Endodermal cell (in vitro differentiated cells): Measurements from ENCODE around the gene NFATC2. TPM values are rescaled to one million over a fixed set of nuclear protein-coding genes. Genes with fewer than 3 reads are reported as not detected.

ENCODE experiments used
- DNase-seq: peaks from one replicate; pipeline ENCODE4 v3.0.0-alpha.2; 2017
- H3K27ac ChIP-seq: 2 replicates; pipeline ENCODE4 v1.5.1; 2013; ENCODE audit warnings: mild to moderate bottlenecking, low read depth, low read length, moderate library complexity
- H3K27me3 ChIP-seq: 2 replicates; pipeline ENCODE4 v1.6.1; 2013; ENCODE audit warnings: mild to moderate bottlenecking, low read length, moderate library complexity; ENCODE audit not compliant: insufficient read depth, control insufficient read depth, poor library complexity, severe bottlenecking
- H3K36me3 ChIP-seq: 2 replicates; pipeline ENCODE4 v1.7.0; 2013; ENCODE audit warnings: mild to moderate bottlenecking, low read length, moderate library complexity; ENCODE audit not compliant: control insufficient read depth, insufficient read depth
- H3K4me1 ChIP-seq: one replicate; pipeline ENCODE4 v1.7.0; 2013; ENCODE audit warnings: low read length; ENCODE audit not compliant: control insufficient read depth, insufficient read depth
- H3K4me3 ChIP-seq: 2 replicates; pipeline ENCODE4 v1.5.1; 2013; ENCODE audit warnings: mild to moderate bottlenecking, low read length, moderate library complexity
- H3K9ac ChIP-seq: 2 replicates; pipeline ENCODE4 v1.6.1; 2013; ENCODE audit warnings: mild to moderate bottlenecking, low read length, moderate library complexity; ENCODE audit not compliant: poor library complexity, severe bottlenecking; ENCODE audit errors: extremely low read depth
- H3K9me3 ChIP-seq: 2 replicates; pipeline ENCODE4 v1.6.1; 2013; ENCODE audit warnings: mild to moderate bottlenecking, low read length, moderate library complexity; ENCODE audit not compliant: control insufficient read depth
- H3K27ac Mint-ChIP-seq: 2 replicates; pipeline ENCODE4 v1.8.0; 2020; ENCODE audit warnings: mixed read lengths
- H3K27me3 Mint-ChIP-seq: 2 replicates; pipeline ENCODE4 v1.8.0; 2021; ENCODE audit warnings: mild to moderate bottlenecking, mixed read lengths; ENCODE audit not compliant: insufficient read depth
- H3K36me3 Mint-ChIP-seq: 2 replicates; pipeline ENCODE4 v1.8.0; 2020; ENCODE audit warnings: low read depth, mixed read lengths
- H3K4me1 Mint-ChIP-seq: 2 replicates; pipeline ENCODE4 v1.8.0; 2020; ENCODE audit warnings: mixed read lengths
- H3K4me3 Mint-ChIP-seq: 2 replicates; pipeline ENCODE4 v1.8.0; 2020; ENCODE audit warnings: mild to moderate bottlenecking, moderate library complexity, mixed read lengths
- H3K9me3 Mint-ChIP-seq: 2 replicates; pipeline ENCODE4 v1.8.0; 2020; ENCODE audit warnings: mild to moderate bottlenecking, mixed read lengths
- WGBS, 2 experiments: methylation state at CpG; one replicate each; pipeline versions ENCODE4 v1.1.5 to v1.1.7; 2013; ENCODE audit warnings: missing lambda C conversion rate in 2 of 2, mixed read lengths in 1 of 2; ENCODE audit not compliant: insufficient coverage in 1 of 2, insufficient read length in 1 of 2; 5-methylcytosine and 5-hydroxymethylcytosine counted together
- total RNA-seq, 2 donors: library from RNA; stranded (reverse); fragmentation: NEBNext Ultra II Directional in 1 of 2; extraction: Animal tissue kit (Norgen Biotek cat#: 25700) in 1 of 2; gene quantifications; 2 replicates in 1 of 2; 3 replicates in 1 of 2; pipeline ENCODE4 v1.2.1, GENCODE V29; 2021
- TF ChIP-seq, protein P1 (sequence below): fragments of 200-600 bp; sonication (generic); conservative IDR thresholded peaks from 2 replicates; pipeline ENCODE4 v1.5.0; 2021; ENCODE audit warnings: antibody characterized with exemption, mild to moderate bottlenecking

The NFATC2 gene
- total RNA-seq, 2 donors from 2014 or later = 1.5 to 2.1 TPM

DNA sequence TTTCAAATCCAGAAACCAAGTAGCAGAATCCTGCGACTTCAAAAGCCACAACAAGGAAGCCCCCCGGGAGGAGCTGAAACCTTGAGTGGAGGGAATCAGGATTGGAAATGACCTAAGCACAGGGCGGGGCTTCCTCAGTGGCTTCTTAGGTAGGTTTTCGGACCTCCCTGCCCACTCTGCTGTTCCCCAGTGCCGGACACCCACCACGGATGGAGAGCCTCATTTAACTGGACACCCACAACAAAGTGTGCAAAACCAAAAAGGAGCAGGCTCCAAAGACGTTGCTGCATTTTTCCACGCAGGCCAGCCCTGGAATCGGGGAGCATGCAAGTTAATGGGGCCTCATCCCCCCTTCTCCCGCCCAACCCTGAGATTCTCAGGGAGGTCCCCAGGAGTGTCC, 144.4 kb downstream of the NFATC2 start:
- no peaks in the 10 kb centered on the region for H3K36me3 ChIP-seq
- H3K4me1 ChIP-seq = no peaks in the 10 kb centered on the region
- no peaks in the 10 kb centered on the region for H3K27me3 ChIP-seq
- Mint-ChIP-seq H3K4me1 (no peaks in the 10 kb centered on the region), H3K9me3 (no peaks in the 10 kb centered on the region), H3K27me3 (no peaks in the 10 kb centered on the region), H3K4me3 (no peak overlapping the region), H3K36me3 (no peaks in the 10 kb centered on the region), H3K27ac (no peak overlapping the region)
- WGBS, 2 experiments = 93 to 95% methylated on average over 6 to 10 of the region's 10 CpGs
- H3K27ac ChIP-seq = no peak overlapping the region
- H3K4me3 ChIP-seq = no peak overlapping the region
- no peaks in the 10 kb centered on the region for H3K9me3 ChIP-seq
- TF ChIP-seq, protein P1, sequence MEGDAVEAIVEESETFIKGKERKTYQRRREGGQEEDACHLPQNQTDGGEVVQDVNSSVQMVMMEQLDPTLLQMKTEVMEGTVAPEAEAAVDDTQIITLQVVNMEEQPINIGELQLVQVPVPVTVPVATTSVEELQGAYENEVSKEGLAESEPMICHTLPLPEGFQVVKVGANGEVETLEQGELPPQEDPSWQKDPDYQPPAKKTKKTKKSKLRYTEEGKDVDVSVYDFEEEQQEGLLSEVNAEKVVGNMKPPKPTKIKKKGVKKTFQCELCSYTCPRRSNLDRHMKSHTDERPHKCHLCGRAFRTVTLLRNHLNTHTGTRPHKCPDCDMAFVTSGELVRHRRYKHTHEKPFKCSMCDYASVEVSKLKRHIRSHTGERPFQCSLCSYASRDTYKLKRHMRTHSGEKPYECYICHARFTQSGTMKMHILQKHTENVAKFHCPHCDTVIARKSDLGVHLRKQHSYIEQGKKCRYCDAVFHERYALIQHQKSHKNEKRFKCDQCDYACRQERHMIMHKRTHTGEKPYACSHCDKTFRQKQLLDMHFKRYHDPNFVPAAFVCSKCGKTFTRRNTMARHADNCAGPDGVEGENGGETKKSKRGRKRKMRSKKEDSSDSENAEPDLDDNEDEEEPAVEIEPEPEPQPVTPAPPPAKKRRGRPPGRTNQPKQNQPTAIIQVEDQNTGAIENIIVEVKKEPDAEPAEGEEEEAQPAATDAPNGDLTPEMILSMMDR = no peak
- H3K9ac ChIP-seq = no peak overlapping the region
- DNase-seq = no peak

DNA sequence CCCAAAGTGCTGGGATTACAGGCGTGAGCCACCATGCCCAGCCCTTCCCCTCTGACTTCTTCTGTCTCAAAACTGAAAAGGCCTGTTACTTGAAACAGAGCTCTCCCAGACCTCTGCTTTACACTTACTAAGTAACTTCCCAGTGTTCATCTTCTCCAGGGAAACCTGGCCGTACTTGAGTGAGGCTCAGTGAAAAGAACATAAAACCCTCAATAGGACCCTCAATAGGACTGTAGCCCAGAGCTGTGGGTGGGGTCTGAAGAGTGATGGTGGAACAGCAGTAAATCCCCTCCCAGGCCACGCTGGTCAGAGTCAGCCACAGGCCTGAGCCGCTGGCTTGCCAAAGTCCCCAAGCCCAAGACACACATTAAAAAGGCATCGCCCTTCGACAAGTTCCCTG, 145.4 kb downstream of the NFATC2 start:
- no peaks in the 10 kb centered on the region for H3K27me3 ChIP-seq
- H3K27me3 Mint-ChIP-seq = peaks cover 4% of the 10 kb centered on the region
- H3K27ac Mint-ChIP-seq = no peak overlapping the region
- TF ChIP-seq, protein P1 = no peak
- no peak for DNase-seq
- no peak overlapping the region for H3K4me3 Mint-ChIP-seq
- 83 to 86% methylated on average over 6 of the region's 6 CpGs for WGBS, 2 experiments
- no peak overlapping the region for H3K4me3 ChIP-seq
- H3K27ac ChIP-seq = no peak overlapping the region
- no peaks in the 10 kb centered on the region for H3K4me1 ChIP-seq
- H3K36me3 ChIP-seq = no peaks in the 10 kb centered on the region
- H3K4me1 Mint-ChIP-seq = no peaks in the 10 kb centered on the region
- no peaks in the 10 kb centered on the region for H3K9me3 ChIP-seq
- H3K36me3 Mint-ChIP-seq = no peaks in the 10 kb centered on the region
- H3K9me3 Mint-ChIP-seq = no peaks in the 10 kb centered on the region
- no peak overlapping the region for H3K9ac ChIP-seq

DNA sequence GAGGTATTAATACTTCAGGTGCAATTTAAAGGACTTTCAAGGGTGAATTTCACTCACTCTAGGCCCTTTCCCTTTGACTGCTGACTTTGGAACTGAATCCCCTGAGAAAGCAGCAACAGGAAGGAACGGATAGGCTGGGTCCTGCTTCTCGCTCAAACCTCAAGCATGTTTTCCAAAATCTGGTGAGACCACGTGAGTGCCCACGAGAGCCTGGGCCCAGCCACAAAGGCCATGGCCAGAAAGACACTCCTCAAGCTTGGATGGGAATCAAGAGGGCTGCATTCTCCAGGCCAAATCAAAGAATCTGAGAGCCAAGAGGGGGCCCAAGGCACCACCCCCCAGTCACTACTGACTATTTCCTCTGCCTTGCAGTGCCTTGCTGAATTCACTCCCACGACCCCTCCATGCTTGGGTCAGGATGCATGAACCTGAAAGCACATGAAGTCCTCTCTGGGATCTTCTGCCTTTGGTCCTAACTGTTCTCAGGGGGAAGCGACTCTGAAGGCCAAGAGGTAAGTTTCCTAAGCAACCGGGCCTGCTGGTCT, 146.1 kb downstream of the NFATC2 start:
- H3K36me3 ChIP-seq = no peaks in the 10 kb centered on the region

More for the DNA sequence above, 146.1 kb downstream of the NFATC2 start:
- WGBS, 2 experiments = 86 to 97% methylated on average over 7 of the region's 7 CpGs
- Mint-ChIP-seq H3K27ac (no peak overlapping the region), H3K4me1 (no peaks in the 10 kb centered on the region), H3K4me3 (no peak overlapping the region), H3K9me3 (no peaks in the 10 kb centered on the region), H3K27me3 (peaks cover 5% of the 10 kb centered on the region), H3K36me3 (no peaks in the 10 kb centered on the region)
- no peaks in the 10 kb centered on the region for H3K9me3 ChIP-seq
- H3K4me3 ChIP-seq = no peak overlapping the region
- H3K27me3 ChIP-seq = no peaks in the 10 kb centered on the region
- DNase-seq = no peak
- no peak overlapping the region for H3K27ac ChIP-seq
- H3K4me1 ChIP-seq = no peaks in the 10 kb centered on the region
- TF ChIP-seq, protein P1 = no peak
- H3K9ac ChIP-seq = no peak overlapping the region
